ENCODE measurements around the gene TMEM127.

Gene TMEM127

DNA sequence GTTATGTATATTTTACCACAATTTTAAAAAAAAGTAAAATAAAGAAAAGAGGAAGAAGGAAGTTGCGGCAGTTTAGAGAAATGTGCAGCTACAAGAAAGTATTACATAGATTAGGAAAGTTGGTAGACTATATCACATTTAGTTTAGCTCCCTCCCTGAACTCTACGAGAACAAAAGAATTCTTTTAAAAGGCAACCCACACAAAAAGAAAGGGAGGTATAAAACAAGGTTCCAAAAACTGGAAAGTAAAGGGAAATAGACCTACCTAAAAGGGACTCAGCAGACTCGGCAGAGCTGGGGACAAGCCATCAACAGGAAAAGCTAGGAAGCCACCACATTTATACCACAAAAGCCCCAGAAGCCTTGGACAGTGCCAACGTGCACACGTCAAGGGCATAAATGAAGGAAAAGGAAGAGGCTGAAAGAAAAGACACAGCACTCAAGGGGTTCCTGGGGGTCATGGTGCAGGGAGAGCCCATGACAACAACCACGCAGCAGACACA lies 9.1 kb downstream of the TMEM127 start:
- H3K9me3 ChIP-seq = no peaks in the 10 kb centered on the region
- H3K4me3 ChIP-seq (ENCODE audit: low read depth in 1 of 2, low read length in 1 of 2) = peak overlapping the region; percentile 54 to 59
- H3K27me3 ChIP-seq = no peaks in the 10 kb centered on the region
- H3K4me1 ChIP-seq (ENCODE audit: control insufficient read depth in 1 of 2, insufficient read depth in 1 of 2, low read depth in 1 of 2, low read length in 1 of 2) = peaks cover 69 to 76% of the 10 kb centered on the region in 2 experiments
- TF ChIP-seq, protein P1, sequence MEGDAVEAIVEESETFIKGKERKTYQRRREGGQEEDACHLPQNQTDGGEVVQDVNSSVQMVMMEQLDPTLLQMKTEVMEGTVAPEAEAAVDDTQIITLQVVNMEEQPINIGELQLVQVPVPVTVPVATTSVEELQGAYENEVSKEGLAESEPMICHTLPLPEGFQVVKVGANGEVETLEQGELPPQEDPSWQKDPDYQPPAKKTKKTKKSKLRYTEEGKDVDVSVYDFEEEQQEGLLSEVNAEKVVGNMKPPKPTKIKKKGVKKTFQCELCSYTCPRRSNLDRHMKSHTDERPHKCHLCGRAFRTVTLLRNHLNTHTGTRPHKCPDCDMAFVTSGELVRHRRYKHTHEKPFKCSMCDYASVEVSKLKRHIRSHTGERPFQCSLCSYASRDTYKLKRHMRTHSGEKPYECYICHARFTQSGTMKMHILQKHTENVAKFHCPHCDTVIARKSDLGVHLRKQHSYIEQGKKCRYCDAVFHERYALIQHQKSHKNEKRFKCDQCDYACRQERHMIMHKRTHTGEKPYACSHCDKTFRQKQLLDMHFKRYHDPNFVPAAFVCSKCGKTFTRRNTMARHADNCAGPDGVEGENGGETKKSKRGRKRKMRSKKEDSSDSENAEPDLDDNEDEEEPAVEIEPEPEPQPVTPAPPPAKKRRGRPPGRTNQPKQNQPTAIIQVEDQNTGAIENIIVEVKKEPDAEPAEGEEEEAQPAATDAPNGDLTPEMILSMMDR (IDR thresholded peaks at IDR 0.05) = no peak
- H3K27ac ChIP-seq = peak overlapping the region; percentile 96
- peaks cover 61% of the 10 kb centered on the region for H3K36me3 ChIP-seq

DNA sequence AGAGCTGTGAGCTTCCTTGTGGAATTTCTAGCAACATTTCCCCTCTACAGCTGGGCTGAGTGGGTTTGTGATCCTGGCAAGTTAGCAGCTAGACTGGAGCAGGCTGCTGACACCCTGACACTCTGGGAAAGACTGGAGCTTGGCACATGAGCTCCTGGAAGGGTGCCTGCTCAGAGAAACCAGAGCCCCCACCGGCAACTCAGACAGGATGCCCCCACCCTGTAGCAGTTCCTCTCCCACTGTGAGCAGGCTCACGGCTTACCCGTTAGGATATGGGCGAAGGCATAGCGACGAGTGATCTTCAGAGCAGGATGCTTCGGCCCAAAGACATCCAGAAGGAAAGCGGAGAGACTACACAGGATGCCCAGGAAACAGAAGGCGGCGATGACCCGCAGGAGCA lies 11.2 kb downstream of the TMEM127 start:
- Histone ChIP-seq H3K4me1 (ENCODE audit: control insufficient read depth in 1 of 2, insufficient read depth in 1 of 2, low read depth in 1 of 2, low read length in 1 of 2) (peaks cover 48 to 55% of the 10 kb centered on the region in 2 experiments), H3K27ac (peak overlapping the region; percentile 96), H3K27me3 (no peaks in the 10 kb centered on the region), H3K9me3 (no peaks in the 10 kb centered on the region), H3K4me3 (ENCODE audit: low read depth in 1 of 2, low read length in 1 of 2) (no peak overlapping the region), H3K36me3 (peaks cover 76% of the 10 kb centered on the region)
- TF ChIP-seq, protein P1 (IDR thresholded peaks at IDR 0.05) = no peak

DNA sequence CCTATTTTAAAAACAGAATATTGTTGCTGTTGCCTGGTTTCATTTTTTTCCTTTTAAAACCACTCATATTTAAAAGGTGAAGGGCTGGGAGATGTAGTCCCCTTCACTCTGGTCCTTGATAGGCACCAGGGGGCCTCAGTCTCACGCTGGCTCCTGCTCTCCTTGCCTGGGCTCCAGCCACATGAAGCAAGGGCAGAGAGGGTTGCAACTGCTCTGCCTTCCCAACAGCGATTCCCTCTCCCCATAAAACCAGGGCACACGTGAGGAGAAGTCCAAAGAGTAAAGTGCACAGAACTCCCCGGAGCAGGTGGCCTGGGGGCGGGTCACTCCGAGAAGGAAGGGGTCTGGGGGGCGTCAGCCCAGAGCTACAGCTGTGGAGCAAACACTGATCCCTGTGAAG lies 12.8 kb downstream of the TMEM127 start:
- H3K9me3 ChIP-seq = no peaks in the 10 kb centered on the region
- TF ChIP-seq, protein P1 (IDR thresholded peaks at IDR 0.05) = no peak
- H3K4me1 ChIP-seq (ENCODE audit: control insufficient read depth in 1 of 2, insufficient read depth in 1 of 2, low read depth in 1 of 2, low read length in 1 of 2) = peaks cover 32 to 41% of the 10 kb centered on the region in 2 experiments
- no peaks in the 10 kb centered on the region for H3K27me3 ChIP-seq
- peaks cover 76% of the 10 kb centered on the region for H3K36me3 ChIP-seq
- peak overlapping the region; percentile 56 for H3K27ac ChIP-seq
- no peak overlapping the region for H3K4me3 ChIP-seq (ENCODE audit: low read depth in 1 of 2, low read length in 1 of 2)

DNA sequence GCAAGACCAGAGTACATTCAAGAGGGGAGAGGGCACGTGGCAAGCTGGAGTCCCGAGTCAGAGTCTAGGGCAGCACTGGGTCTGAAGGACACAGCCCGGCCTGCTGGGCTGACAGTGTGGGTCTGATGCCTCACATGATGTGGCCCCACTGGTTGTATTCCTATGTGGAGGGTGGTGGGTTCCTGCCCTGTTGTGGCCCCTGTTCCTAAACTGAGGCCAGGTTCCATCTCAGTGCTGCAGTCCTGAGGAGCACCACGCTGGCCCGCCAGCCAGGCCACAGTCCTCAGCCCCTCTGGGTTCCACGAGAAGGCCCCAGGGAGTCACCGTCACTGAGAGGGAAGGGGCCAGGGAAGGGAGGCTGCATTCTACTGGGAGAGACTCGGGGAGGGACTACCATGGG lies 13.3 kb downstream of the TMEM127 start:
- Histone ChIP-seq H3K27me3 (no peaks in the 10 kb centered on the region), H3K27ac (peak overlapping the region; percentile 56), H3K36me3 (peaks cover 76% of the 10 kb centered on the region), H3K4me1 (ENCODE audit: control insufficient read depth in 1 of 2, insufficient read depth in 1 of 2, low read depth in 1 of 2, low read length in 1 of 2) (peaks cover 28 to 41% of the 10 kb centered on the region in 2 experiments), H3K9me3 (no peaks in the 10 kb centered on the region), H3K4me3 (ENCODE audit: low read depth in 1 of 2, low read length in 1 of 2) (no peak overlapping the region)
- TF ChIP-seq, protein P1 (IDR thresholded peaks at IDR 0.05) = no peak

DNA sequence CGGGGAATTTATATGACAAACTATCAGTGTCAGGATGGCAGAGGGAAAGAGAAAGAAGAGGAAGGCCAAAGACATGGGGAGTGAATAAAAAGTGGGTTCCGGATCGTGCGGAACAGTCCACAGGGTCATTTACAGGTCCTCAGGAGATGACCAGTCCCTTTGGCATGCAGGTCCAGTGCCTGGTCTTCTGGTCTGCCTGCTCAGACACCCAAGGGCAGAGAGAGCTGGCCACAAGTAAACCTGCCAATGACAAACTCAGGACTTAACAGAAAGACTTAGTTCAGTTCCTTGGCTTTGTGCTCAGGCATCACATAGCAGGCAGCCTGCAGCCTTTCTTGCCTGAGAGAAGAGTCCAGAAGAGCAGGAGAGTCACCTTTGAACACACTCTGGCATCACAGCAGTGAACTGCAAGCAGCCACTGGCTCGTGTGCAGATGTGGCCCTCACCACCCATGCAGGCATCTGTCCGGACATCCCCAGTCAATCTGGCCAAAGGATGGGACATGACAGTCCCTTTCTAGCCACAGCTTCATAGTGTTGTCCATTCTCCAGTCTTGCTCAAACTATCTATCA lies 14.0 kb downstream of the TMEM127 start:
- no peaks in the 10 kb centered on the region for H3K27me3 ChIP-seq
- H3K27ac ChIP-seq = peak overlapping the region; percentile 56
- H3K36me3 ChIP-seq = peaks cover 81% of the 10 kb centered on the region
- H3K4me1 ChIP-seq (ENCODE audit: control insufficient read depth in 1 of 2, insufficient read depth in 1 of 2, low read depth in 1 of 2, low read length in 1 of 2) = peaks cover 25 to 41% of the 10 kb centered on the region in 2 experiments
- no peak overlapping the region for H3K4me3 ChIP-seq (ENCODE audit: low read depth in 1 of 2, low read length in 1 of 2)
- TF ChIP-seq, protein P1 (IDR thresholded peaks at IDR 0.05) = no peak
- no peaks in the 10 kb centered on the region for H3K9me3 ChIP-seq
